Peyer's patch (tissue), 4 donors: ENCODE results near the gene OTULINL. TPM values are rescaled to one million over a fixed set of nuclear protein-coding genes. Genes with fewer than 3 reads are reported as not detected.
A peak's percentile ranks its signal among the peaks of the same experiment; 100 is the strongest.

Experiments
- DNase-seq, 3 donors: peaks; one replicate each; pipeline ENCODE4 v3.0.0-alpha.2; 2017 to 2019
- H3K27ac ChIP-seq, 4 donors: fragments of 200-600 bp; sonication (generic); one replicate each; pipeline ENCODE4 v1.5.1; 2016 to 2019
- H3K27me3 ChIP-seq, 2 donors: fragments of 200-600 bp; sonication (generic); one replicate each; pipeline ENCODE4 v1.5.1; 2019
- H3K36me3 ChIP-seq, 3 donors: fragments of 200-600 bp; sonication (generic); one replicate each; pipeline ENCODE4 v1.5.1; 2016 to 2019
- H3K4me1 ChIP-seq, 4 donors: fragments of 200-600 bp; sonication (generic); one replicate each; pipeline ENCODE4 v1.5.1; 2016 to 2019
- H3K4me3 ChIP-seq, 4 donors: fragments of 200-600 bp; sonication (generic); 1 replicate in 3 of 4; 2 replicates in 1 of 4; pipeline ENCODE4 v1.5.1; 2016 to 2019; ENCODE audit warnings: mild to moderate bottlenecking in 1 of 4
- H3K9me3 ChIP-seq, 4 donors: fragments of 200-600 bp; sonication (generic); one replicate each; pipeline ENCODE4 v1.5.1; 2016 to 2019; ENCODE audit warnings: mild to moderate bottlenecking in 1 of 4
- CTCF ChIP-seq, 6 experiments: fragments of 450-650 bp in 4 of 6; fragments of 200-600 bp in 2 of 6; sonication (generic) in 1 of 6; IDR thresholded peaks; one replicate each; pipeline ENCODE4 v1.5.1; 2017 to 2019; ENCODE audit warnings: antibody characterized with exemption in 6 of 6, mild to moderate bottlenecking in 3 of 6, moderate library complexity in 1 of 6
- POLR2A ChIP-seq, 2 donors: fragments of 450-650 bp; IDR thresholded peaks; one replicate each; pipeline ENCODE4 v1.5.1; 2017; ENCODE audit warnings: antibody characterized with exemption in 2 of 2, mild to moderate bottlenecking in 2 of 2, moderate library complexity in 2 of 2
- total RNA-seq, 4 donors: library from RNA; depleted of rRNA; stranded (reverse); fragments of >200 nt; gene quantifications; one replicate each; pipeline ENCODE4 v1.1.0, GENCODE V29; 2016

OTULINL gene
- total RNA-seq, 4 donors from 2014 or later: 18.9 to 33.0 (median 28.8) TPM

GRCh38 chr5:14571901-14572300 is 9.7 kb upstream of the OTULINL start:
- H3K9me3 ChIP-seq: no peaks in the 10 kb centered on the region
- no peaks in the 10 kb centered on the region for H3K36me3 ChIP-seq
- no peak overlapping the region for H3K27ac ChIP-seq
- TF ChIP-seq POLR2A (IDR thresholded peaks at IDR 0.05) (no peak), CTCF (IDR thresholded peaks at IDR 0.05) (no peak)
- H3K4me1 ChIP-seq: no peaks in the 10 kb centered on the region
- no peak overlapping the region for H3K4me3 ChIP-seq
- DNase-seq: no peak
- no peaks in the 10 kb centered on the region for H3K27me3 ChIP-seq

- Histone ChIP-seq H3K4me3 (no peak overlapping the region), H3K27ac (no peak overlapping the region), H3K4me1 (no peaks in the 10 kb centered on the region), H3K27me3 (no peaks in the 10 kb centered on the region), H3K9me3 (no peaks in the 10 kb centered on the region), H3K36me3 (no peaks in the 10 kb centered on the region)
- no peak for TF ChIP-seq CTCF (IDR thresholded peaks at IDR 0.05)
- no peak for TF ChIP-seq POLR2A (IDR thresholded peaks at IDR 0.05)
- no peak for DNase-seq
Observed at GRCh38 chr5:14572385-14572784, 9.2 kb upstream of the OTULINL start.

- Histone ChIP-seq H3K9me3 (no peaks in the 10 kb centered on the region), H3K27ac (no peak overlapping the region), H3K36me3 (no peaks in the 10 kb centered on the region), H3K27me3 (no peaks in the 10 kb centered on the region), H3K4me3 (no peak overlapping the region), H3K4me1 (no peaks in the 10 kb centered on the region)
- TF ChIP-seq CTCF (IDR thresholded peaks at IDR 0.05) (no peak), POLR2A (IDR thresholded peaks at IDR 0.05) (no peak)
- no peak for DNase-seq
Observed at GRCh38 chr5:14572836-14573235, 8.8 kb upstream of the OTULINL start.

- H3K4me3 ChIP-seq: no peak overlapping the region
- H3K36me3 ChIP-seq: no peaks in the 10 kb centered on the region
- peak overlapping the region in 1 of 4 donors; percentile 23 for H3K27ac ChIP-seq
- no peak for TF ChIP-seq CTCF (IDR thresholded peaks at IDR 0.05)
- TF ChIP-seq POLR2A (IDR thresholded peaks at IDR 0.05): no peak
- H3K4me1 ChIP-seq: no peaks in the 10 kb centered on the region
- DNase-seq: no peak
- H3K9me3 ChIP-seq: no peaks in the 10 kb centered on the region
- H3K27me3 ChIP-seq: no peaks in the 10 kb centered on the region
Observed at GRCh38 chr5:14574096-14574495, 7.5 kb upstream of the OTULINL start.

- Histone ChIP-seq H3K27me3 (no peaks in the 10 kb centered on the region), H3K36me3 (no peaks in the 10 kb centered on the region), H3K9me3 (no peaks in the 10 kb centered on the region), H3K4me3 (no peak overlapping the region), H3K4me1 (peaks cover 0 to 2% (median 0%) of the 10 kb centered on the region in 4 donors), H3K27ac (peak overlapping the region in 2 of 4 donors; percentile 23 to 26)
- DNase-seq: peak in 1 of 3 donors; percentile 75
- TF ChIP-seq CTCF (IDR thresholded peaks at IDR 0.05): no peak
- TF ChIP-seq POLR2A (IDR thresholded peaks at IDR 0.05): no peak
Observed at GRCh38 chr5:14574891-14575508, 6.6 kb upstream of the OTULINL start.

GRCh38 chr5:14576206-14576605 is 5.4 kb upstream of the OTULINL start:
- DNase-seq: no peak
- no peaks in the 10 kb centered on the region for H3K9me3 ChIP-seq
- TF ChIP-seq POLR2A (IDR thresholded peaks at IDR 0.05): no peak
- no peak for TF ChIP-seq CTCF (IDR thresholded peaks at IDR 0.05)
- no peak overlapping the region for H3K4me3 ChIP-seq
- peaks cover 0 to 14% (median 1%) of the 10 kb centered on the region in 4 donors for H3K4me1 ChIP-seq
- no peaks in the 10 kb centered on the region for H3K36me3 ChIP-seq
- H3K27ac ChIP-seq: no peak overlapping the region
- H3K27me3 ChIP-seq: no peaks in the 10 kb centered on the region
